IMR-90 (cell line): ENCODE measurements around the gene SYNGR3. TPM values are rescaled to one million over a fixed set of nuclear protein-coding genes. Genes with fewer than 3 reads are reported as not detected.

Experiments used
- ATAC-seq: fragments of 200-7000 bp; cut with Tn5 transposase; 2 replicates; pipeline ENCODE4 v1.9.1; 2020; ENCODE audit warnings: low read depth, mild to moderate bottlenecking, moderate library complexity
- BruUV-seq: library from RNA; stranded (reverse); fragments of 400-500 nt; replicated peaks from 2 replicates; lab custom pipeline; 2021; lab: Mats Ljungman, UMichigan
- CTCF ChIA-PET: fragments of 300-600 bp; formaldehyde crosslinking; extraction: SDS; loops from one replicate; lab custom pipeline; 2021; ENCODE audit warnings: antibody characterized with exemption; lab: Yijun Ruan, JAX
- POLR2A ChIA-PET: fragments of 300-600 bp; sonication (Branson Sonifier 250); formaldehyde crosslinking; loops from one replicate; lab custom pipeline; 2022; ENCODE audit warnings: antibody characterized with exemption; ENCODE audit not compliant: unreplicated experiment; lab: Charles Lee
- DNase-seq: peaks from one replicate; pipeline ENCODE4 v3.0.0; 2013
- H2AFZ ChIP-seq: replicated peaks from 2 replicates; pipeline ENCODE3; 2013; ENCODE audit warnings: low read length, mild to moderate bottlenecking; ENCODE audit not compliant: poor library complexity
- H2AK5ac ChIP-seq: 2 replicates; pipeline ENCODE4 v1.6.1; 2013; ENCODE audit warnings: low read depth, low read length, inconsistent platforms
- H2AK9ac ChIP-seq: replicated peaks from 2 replicates; pipeline ENCODE3; 2013; ENCODE audit warnings: mild to moderate bottlenecking, low read depth, low read length, moderate library complexity; ENCODE audit not compliant: poor library complexity
- H2BK120ac ChIP-seq: 2 replicates; pipeline ENCODE4 v1.6.1; 2013; ENCODE audit warnings: low read depth, low read length, inconsistent platforms
- H2BK15ac ChIP-seq: 3 replicates; pipeline ENCODE4 v1.6.1; 2013; ENCODE audit warnings: low read depth, low read length, inconsistent platforms
- H2BK20ac ChIP-seq: 2 replicates; pipeline ENCODE4 v1.6.1; 2013; ENCODE audit warnings: low read depth, mild to moderate bottlenecking, inconsistent platforms, low read length, moderate library complexity
- H2BK5ac ChIP-seq: 2 replicates; pipeline ENCODE4 v1.6.1; 2013; ENCODE audit warnings: mild to moderate bottlenecking, low read depth, low read length, inconsistent platforms; ENCODE audit not compliant: poor library complexity, severe bottlenecking
- H3K14ac ChIP-seq: replicated peaks from 2 replicates; pipeline ENCODE4 v1.6.1; 2013; ENCODE audit warnings: low read depth, low read length, inconsistent platforms
- H3K18ac ChIP-seq: 2 replicates; pipeline ENCODE4 v1.6.1; 2013; ENCODE audit warnings: low read depth, low read length, control low read depth
- H3K23ac ChIP-seq: 2 replicates; pipeline ENCODE4 v1.6.1; 2013; ENCODE audit warnings: low read depth, low read length, inconsistent platforms
- H3K27ac ChIP-seq: 2 replicates; pipeline ENCODE4 v1.5.1; 2013; ENCODE audit warnings: mild to moderate bottlenecking, control low read depth, low read length; ENCODE audit not compliant: insufficient read depth
- H3K27me3 ChIP-seq: 2 replicates; pipeline ENCODE4 v1.6.1; 2013; ENCODE audit warnings: low read length; ENCODE audit not compliant: control insufficient read depth, insufficient read depth
- H3K36me3 ChIP-seq: 2 replicates; pipeline ENCODE4 v1.6.1; 2013; ENCODE audit warnings: low read length, mixed read lengths; ENCODE audit not compliant: control insufficient read depth, insufficient read depth
- H3K4ac ChIP-seq: 2 replicates; pipeline ENCODE4 v1.6.1; 2013; ENCODE audit warnings: low read depth, low read length, inconsistent platforms
- H3K4me1 ChIP-seq: 2 replicates; pipeline ENCODE4 v1.6.1; 2013; ENCODE audit warnings: low read length, mixed read lengths; ENCODE audit not compliant: control insufficient read depth, insufficient read depth
- H3K4me2 ChIP-seq: 2 replicates; pipeline ENCODE4 v1.6.1; 2013; ENCODE audit warnings: low read depth, mild to moderate bottlenecking, control low read depth, low read length, moderate library complexity
- H3K4me3 ChIP-seq: 2 replicates; pipeline ENCODE4 v1.5.1; 2013; ENCODE audit warnings: low read depth, mild to moderate bottlenecking, control low read depth, low read length, moderate library complexity; ENCODE audit not compliant: insufficient read depth
- H3K56ac ChIP-seq: 2 replicates; pipeline ENCODE4 v1.6.1; 2013; ENCODE audit warnings: low read length, inconsistent platforms; ENCODE audit not compliant: insufficient read depth; ENCODE audit errors: extremely low read depth
- H3K79me1 ChIP-seq, 2 experiments: 2 replicates each; pipeline ENCODE4 v1.6.1; 2013; ENCODE audit warnings: low read length in 2 of 2, inconsistent platforms in 1 of 2, low read depth in 1 of 2
- H3K9ac ChIP-seq: 2 replicates; pipeline ENCODE4 v1.6.1; 2013; ENCODE audit warnings: low read depth, low read length, control low read depth
- H3K9me1 ChIP-seq: 2 replicates; pipeline ENCODE4 v1.6.1; 2013; ENCODE audit warnings: low read length, inconsistent platforms; ENCODE audit not compliant: insufficient read depth
- H3K9me3 ChIP-seq: 2 replicates; pipeline ENCODE4 v1.6.1; 2013; ENCODE audit warnings: low read length; ENCODE audit not compliant: control insufficient read depth, insufficient read depth
- H4K20me1 ChIP-seq: 2 replicates; pipeline ENCODE4 v1.6.1; 2013; ENCODE audit warnings: low read length, inconsistent platforms; ENCODE audit not compliant: insufficient read depth
- H4K5ac ChIP-seq: 2 replicates; pipeline ENCODE4 v1.6.1; 2013; ENCODE audit warnings: mild to moderate bottlenecking, low read depth, low read length, control low read depth
- H4K8ac ChIP-seq, 2 experiments: 2 replicates each; pipeline ENCODE4 v1.6.1; 2013; ENCODE audit warnings: low read depth in 2 of 2, low read length in 2 of 2, control low read depth in 1 of 2, inconsistent platforms in 1 of 2
- H4K91ac ChIP-seq: 2 replicates; pipeline ENCODE4 v1.6.1; 2013; ENCODE audit warnings: low read depth, low read length, inconsistent platforms; ENCODE audit not compliant: insufficient read depth
- BHLHE40 ChIP-seq: fragments of 150-350 bp; IDR thresholded peaks from 2 replicates; pipeline ENCODE4 v1.6.1; 2016; ENCODE audit warnings: mild to moderate bottlenecking, low read depth, low read length
- CEBPB ChIP-seq: IDR thresholded peaks from 2 replicates; pipeline ENCODE4 v1.6.1; 2012; ENCODE audit warnings: low read depth, low read length, improper control_type of control experiment
- CHD1 ChIP-seq: IDR thresholded peaks from 2 replicates; pipeline ENCODE4 v1.6.1; 2012; ENCODE audit warnings: low read depth, low read length, improper control_type of control experiment
- ELK1 ChIP-seq: fragments of 150-350 bp; IDR thresholded peaks from 2 replicates; pipeline ENCODE4 v1.6.1; 2016; ENCODE audit warnings: low read depth, mild to moderate bottlenecking, low read length, moderate library complexity, borderline replicate concordance
- FOS ChIP-seq: fragments of 150-350 bp; IDR thresholded peaks from 2 replicates; pipeline ENCODE4 v1.6.1; 2016; ENCODE audit warnings: low read depth, low read length
- MAZ ChIP-seq: IDR thresholded peaks from 2 replicates; pipeline ENCODE4 v1.6.1; 2012; ENCODE audit warnings: low read depth, mild to moderate bottlenecking, low read length, improper control_type of control experiment, moderate library complexity, borderline replicate concordance
- MXI1 ChIP-seq: IDR thresholded peaks from 2 replicates; pipeline ENCODE4 v1.6.1; 2012; ENCODE audit warnings: low read depth, mild to moderate bottlenecking, low read length, moderate library complexity, borderline replicate concordance
- POLR2A ChIP-seq: IDR thresholded peaks from 2 replicates; pipeline ENCODE4 v1.6.1; 2012; ENCODE audit warnings: mild to moderate bottlenecking, low read depth, low read length
- RAD21 ChIP-seq: IDR thresholded peaks from 2 replicates; pipeline ENCODE4 v1.6.1; 2012; ENCODE audit warnings: low read length, improper control_type of control experiment
- RCOR1 ChIP-seq: IDR thresholded peaks from 2 replicates; pipeline ENCODE4 v1.6.1; 2012; ENCODE audit warnings: mild to moderate bottlenecking, low read length, improper control_type of control experiment; ENCODE audit not compliant: insufficient replicate concordance
- RFX5 ChIP-seq: IDR thresholded peaks from 2 replicates; pipeline ENCODE4 v1.8.0; 2012; ENCODE audit warnings: low read depth, mild to moderate bottlenecking, low read length, moderate library complexity
- SMC3 ChIP-seq: fragments of 150-350 bp; IDR thresholded peaks from 2 replicates; pipeline ENCODE4 v1.6.1; 2016; ENCODE audit warnings: low read depth, mild to moderate bottlenecking, antibody characterized with exemption, low read length, moderate library complexity
- WGBS, 2 experiments: methylation state at CpG; one replicate each; pipeline versions ENCODE4 v1.1.5 to v1.1.7; 2013; ENCODE audit warnings: missing lambda C conversion rate in 2 of 2; ENCODE audit not compliant: insufficient read length in 1 of 2; ENCODE audit errors: extremely low coverage in 2 of 2; 5-methylcytosine and 5-hydroxymethylcytosine counted together
- dilution Hi-C: fragments of 300-500 bp; cut with HindIII; formaldehyde crosslinking; loops from one replicate; pipeline ENCODE4 v1.14.3; 2018; ENCODE audit warnings: low sequenced_read_pairs; ENCODE audit not compliant: unreplicated experiment
- in situ Hi-C: fragments of 300-500 bp; cut with MboI; formaldehyde crosslinking; loops from 3 replicates; pipeline ENCODE4 v1.14.3; 2019; ENCODE audit warnings: low sequenced_read_pairs, inconsistent platforms, mixed read lengths
- intact Hi-C: fragments of 100-400 bp; cut with micrococcal nuclease; formaldehyde crosslinking; loops from 2 replicates; pipeline ENCODE4 v1.10.0; 2022
- polyA plus RNA-seq, 3 experiments: library from polyadenylated mRNA; depleted of rRNA; stranded (reverse); fragments of >200 nt; gene quantifications; 2 replicates each; pipeline ENCODE4 v1.2.3, GENCODE V29; 2012; ENCODE audit warnings: low replicate concordance in 1 of 3
- total RNA-seq: library from RNA; depleted of rRNA; stranded (reverse); fragments of >200 nt; gene quantifications from 2 replicates; pipeline ENCODE4 v1.2.3, GENCODE V29; 2012
- TF ChIP-seq, protein P1 (sequence below): conservative IDR thresholded peaks from 2 replicates; pipeline ENCODE4 v1.5.1; 2012; ENCODE audit warnings: mild to moderate bottlenecking, low read depth, low read length, improper control_type of control experiment

The SYNGR3 gene
- total and polyA plus RNA-seq, 2 of the 4 experiments (the other 2 are of a cell fraction), result 1.8 to 5.8 TPM

DNA sequence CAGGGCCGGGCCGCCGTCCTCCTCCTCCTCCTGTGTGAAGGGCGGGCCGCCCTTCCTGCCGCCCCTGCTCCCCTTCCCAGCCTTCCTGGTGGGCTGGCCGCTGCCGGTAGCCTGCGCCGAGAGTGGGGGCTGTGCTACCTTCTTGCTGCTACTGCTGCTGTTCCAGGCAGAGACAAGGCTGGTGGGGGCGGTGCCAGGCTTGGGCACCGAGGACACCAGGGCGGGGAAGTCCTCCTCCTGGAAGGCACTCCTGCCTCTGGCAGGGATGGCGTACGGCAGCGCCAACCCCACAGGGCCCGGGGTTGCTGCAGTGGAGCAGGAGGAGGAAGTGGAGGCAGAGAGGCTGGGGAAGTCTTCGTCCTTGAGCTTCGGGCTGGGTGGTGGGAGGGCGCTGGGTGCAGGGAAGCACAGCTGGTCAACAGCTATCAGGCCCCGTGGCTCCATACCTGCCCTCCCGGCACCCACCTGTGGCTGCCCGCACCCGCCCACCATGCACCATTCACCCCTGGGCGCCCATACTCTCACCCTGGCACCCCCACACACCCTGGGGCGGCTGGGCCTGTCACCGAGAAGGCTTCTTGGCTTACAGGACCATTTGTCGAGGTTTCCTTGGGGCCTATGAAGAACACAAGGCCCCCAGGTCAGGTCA, 10.2 kb downstream of the SYNGR3 start:
- no peak overlapping the region for H3K23ac ChIP-seq
- ATAC-seq (no peak), DNase-seq (no peak)
- no peak overlapping the region for H4K91ac ChIP-seq
- H4K8ac ChIP-seq, result no peak overlapping the region
- WGBS, 2 experiments, result 95% methylated on average over 11 of the region's 28 CpGs; no CpG with 5 or more reads in 1 of the 2 experiments
- no peak overlapping the region for H4K5ac ChIP-seq
- no peak overlapping the region for H3K4me3 ChIP-seq
- no peak overlapping the region for H2BK20ac ChIP-seq
- H2AK5ac ChIP-seq, result no peak overlapping the region
- H3K27ac ChIP-seq, result no peak overlapping the region
- H3K4ac ChIP-seq, result no peak overlapping the region
- no peaks in the 10 kb centered on the region for H3K27me3 ChIP-seq
- no peak overlapping the region for H3K18ac ChIP-seq
- dilution Hi-C loops (no loop called here), intact Hi-C loops (loop anchor here (5.0 kb wide), 1 partner anchor 142 kb away; no protein-coding TSS in a partner anchor), in situ Hi-C loops (no loop called here)
- H3K9ac ChIP-seq, result no peak overlapping the region
- no peak overlapping the region for H2BK120ac ChIP-seq
- H2AFZ ChIP-seq, result no peak overlapping the region
- ChIA-PET CTCF (interaction anchor here (0.8 kb wide), 1 partner anchor 141 kb away, joined by 5 read pairs; no protein-coding TSS in a partner anchor), POLR2A (no interaction called here)
- H2BK5ac ChIP-seq, result no peak overlapping the region
- H4K20me1 ChIP-seq, result peaks cover 49% of the 10 kb centered on the region
- H3K9me1 ChIP-seq, result peaks cover 20% of the 10 kb centered on the region
- H3K4me1 ChIP-seq, result peaks cover 24% of the 10 kb centered on the region
- no peak overlapping the region for H3K14ac ChIP-seq
- TF ChIP-seq SMC3 (no peak), CEBPB (no peak), BHLHE40 (no peak), FOS (no peak), MXI1 (no peak), ELK1 (no peak), RFX5 (no peak), MAZ (no peak), RAD21 (no peak), POLR2A (no peak), CHD1 (no peak), RCOR1 (no peak)
- TF ChIP-seq, protein P1, sequence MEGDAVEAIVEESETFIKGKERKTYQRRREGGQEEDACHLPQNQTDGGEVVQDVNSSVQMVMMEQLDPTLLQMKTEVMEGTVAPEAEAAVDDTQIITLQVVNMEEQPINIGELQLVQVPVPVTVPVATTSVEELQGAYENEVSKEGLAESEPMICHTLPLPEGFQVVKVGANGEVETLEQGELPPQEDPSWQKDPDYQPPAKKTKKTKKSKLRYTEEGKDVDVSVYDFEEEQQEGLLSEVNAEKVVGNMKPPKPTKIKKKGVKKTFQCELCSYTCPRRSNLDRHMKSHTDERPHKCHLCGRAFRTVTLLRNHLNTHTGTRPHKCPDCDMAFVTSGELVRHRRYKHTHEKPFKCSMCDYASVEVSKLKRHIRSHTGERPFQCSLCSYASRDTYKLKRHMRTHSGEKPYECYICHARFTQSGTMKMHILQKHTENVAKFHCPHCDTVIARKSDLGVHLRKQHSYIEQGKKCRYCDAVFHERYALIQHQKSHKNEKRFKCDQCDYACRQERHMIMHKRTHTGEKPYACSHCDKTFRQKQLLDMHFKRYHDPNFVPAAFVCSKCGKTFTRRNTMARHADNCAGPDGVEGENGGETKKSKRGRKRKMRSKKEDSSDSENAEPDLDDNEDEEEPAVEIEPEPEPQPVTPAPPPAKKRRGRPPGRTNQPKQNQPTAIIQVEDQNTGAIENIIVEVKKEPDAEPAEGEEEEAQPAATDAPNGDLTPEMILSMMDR, result no peak
- no TSS peak for BruUV-seq
- H3K36me3 ChIP-seq, result peaks cover 52% of the 10 kb centered on the region
- H2BK15ac ChIP-seq, result no peak overlapping the region
- H3K4me2 ChIP-seq, result no peak overlapping the region
- no peaks in the 10 kb centered on the region for H3K9me3 ChIP-seq
- peaks cover 10 to 70% of the 10 kb centered on the region in 2 experiments for H3K79me1 ChIP-seq
- H3K56ac ChIP-seq, result no peak overlapping the region
- no peak overlapping the region for H2AK9ac ChIP-seq
